GM19372 (cell line): ENCODE measurements around the gene SLC7A5.
"Not testable (repeated sequence)": the region's sequence is repeated elsewhere in the genome, so short reads cannot be mapped to it uniquely, and the experiment has no call there.

Experiments used
- ATAC-seq: cut with Tn5 transposase; IDR thresholded peaks from one replicate; pipeline ENCODE4 v1.9.1; 2021; ENCODE audit warnings: mild to moderate bottlenecking, low read depth, moderate library complexity; ENCODE audit not compliant: unreplicated experiment

SLC7A5 gene

DNA sequence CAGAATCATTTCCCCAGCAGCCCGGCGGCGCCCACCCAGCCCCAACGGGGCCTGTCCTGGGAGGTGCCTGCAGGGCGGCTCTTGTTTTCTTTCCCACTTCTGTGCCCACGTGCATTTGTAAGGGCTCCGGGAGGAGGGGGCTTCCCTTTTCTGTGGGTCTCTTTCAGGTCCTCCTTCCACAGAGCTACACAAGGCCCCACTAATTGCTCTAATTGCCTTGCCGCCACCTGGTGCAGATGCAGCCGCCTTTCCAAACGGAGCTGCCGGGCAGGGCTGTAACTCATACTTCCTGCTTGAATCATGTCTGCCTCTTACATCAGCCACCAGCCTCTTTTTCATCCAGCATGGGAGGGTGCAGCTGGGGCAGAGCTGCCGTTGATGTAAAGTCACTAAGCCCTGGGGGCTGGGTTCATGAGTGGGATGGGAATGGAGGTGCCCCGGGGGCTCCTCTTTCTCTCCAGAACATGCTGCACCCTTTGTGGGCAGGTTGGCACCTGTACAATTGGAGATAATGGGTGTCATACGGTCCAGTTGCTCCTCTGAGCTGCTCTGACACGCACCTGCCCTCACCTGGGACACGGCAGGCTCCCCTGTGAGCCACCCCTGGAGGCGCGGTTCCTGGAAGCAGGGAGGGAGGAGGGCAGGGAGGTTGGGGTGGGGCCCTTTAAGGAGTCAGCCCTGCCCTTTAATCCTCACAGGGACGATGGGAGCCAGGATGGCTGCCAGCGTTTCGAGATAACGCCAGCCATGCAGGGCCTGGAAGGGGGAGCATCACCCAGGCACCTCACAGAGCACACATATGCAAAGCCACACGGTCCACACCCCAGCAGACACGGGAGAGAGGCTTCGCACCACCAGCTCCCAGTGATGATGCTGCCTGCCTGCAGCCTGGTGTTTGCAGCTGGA lies 62.4 kb downstream of the SLC7A5 start:
- no peak for ATAC-seq

DNA sequence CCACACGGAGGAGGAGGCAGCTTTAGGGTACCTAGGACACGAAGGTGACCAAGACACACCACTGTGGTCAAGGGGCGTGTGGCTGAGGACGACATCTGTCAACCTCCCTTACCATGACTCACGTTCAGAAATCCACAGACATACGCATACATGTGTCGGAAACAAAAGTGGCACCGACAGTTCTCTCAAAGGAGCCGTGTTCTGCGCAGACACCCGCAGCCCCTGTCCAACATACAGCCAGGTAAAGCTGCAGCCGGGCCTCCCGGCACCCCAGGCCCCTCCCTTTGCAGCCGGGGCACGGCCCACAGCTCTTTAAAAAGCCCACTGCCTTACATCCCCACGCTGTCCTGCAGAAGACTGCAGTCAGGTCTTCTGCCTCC lies 63.1 kb downstream of the SLC7A5 start:
- no peak for ATAC-seq

DNA sequence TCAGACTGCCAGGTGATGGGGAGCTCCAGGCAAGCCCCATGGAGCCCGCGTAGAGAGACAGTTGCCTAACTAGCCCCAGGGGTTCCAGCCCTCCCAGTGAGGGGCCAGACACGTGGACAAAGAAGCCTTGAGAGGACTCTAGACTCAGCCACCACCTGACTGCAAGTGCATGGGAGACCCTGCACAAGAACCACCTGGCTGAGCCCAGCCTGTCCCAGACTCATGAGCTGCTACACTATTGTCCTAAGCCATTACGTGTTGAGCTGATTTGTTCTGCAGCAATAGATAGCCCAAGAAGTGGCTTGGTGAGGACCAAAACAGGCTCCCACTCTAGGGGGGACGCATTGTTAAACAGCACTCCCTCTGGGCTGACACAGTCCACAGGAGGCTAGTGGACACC lies 65.9 kb downstream of the SLC7A5 start:
- ATAC-seq, result no peak

DNA sequence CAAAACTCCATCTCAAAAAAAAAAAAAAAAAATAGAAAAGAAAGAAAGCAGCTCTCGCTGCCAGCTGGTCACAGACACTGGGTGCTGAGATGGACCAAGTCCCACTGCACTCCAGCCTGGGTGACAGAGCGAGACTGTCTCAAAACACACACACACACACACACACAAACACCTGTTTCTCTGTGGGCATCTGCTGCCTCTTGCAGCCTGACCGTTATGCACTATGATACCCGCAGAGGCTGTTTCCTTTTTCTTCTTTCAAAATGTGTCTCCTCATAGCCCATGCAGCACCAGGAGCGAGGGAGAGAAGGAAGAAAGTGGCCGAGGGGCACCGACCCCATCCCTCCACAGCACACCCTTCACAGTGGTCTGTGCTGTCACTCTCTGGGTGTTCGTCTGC lies 66.6 kb downstream of the SLC7A5 start:
- ATAC-seq, result no peak

DNA sequence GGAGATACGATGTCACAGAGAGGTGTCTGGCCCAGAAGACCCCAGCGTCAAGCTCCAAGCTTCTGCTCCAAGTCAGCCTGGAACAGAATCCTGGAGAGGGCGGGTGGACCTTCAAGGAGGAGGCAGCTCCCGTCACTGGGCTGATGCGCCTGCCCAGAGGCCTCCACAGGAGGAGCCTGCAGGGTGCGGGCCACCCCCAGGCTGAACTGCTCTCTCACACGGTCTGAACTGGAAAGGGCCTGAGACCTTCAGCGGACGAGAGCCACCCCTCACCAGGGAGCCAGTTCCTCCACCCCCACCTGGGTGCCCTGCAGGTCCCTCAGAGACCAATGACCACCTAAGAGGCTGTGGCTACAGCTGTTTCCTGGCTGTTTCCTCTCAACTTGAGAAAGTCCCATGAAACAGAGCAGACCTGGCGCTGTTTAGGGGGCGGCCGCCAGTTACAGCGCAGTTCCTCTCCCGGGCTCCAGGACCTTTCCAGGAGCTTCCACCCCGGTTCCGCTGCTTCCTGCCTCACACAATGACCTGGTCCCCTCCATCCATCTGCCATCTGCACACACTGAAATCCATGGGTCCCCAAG lies 67.5 kb downstream of the SLC7A5 start:
- no peak for ATAC-seq

DNA sequence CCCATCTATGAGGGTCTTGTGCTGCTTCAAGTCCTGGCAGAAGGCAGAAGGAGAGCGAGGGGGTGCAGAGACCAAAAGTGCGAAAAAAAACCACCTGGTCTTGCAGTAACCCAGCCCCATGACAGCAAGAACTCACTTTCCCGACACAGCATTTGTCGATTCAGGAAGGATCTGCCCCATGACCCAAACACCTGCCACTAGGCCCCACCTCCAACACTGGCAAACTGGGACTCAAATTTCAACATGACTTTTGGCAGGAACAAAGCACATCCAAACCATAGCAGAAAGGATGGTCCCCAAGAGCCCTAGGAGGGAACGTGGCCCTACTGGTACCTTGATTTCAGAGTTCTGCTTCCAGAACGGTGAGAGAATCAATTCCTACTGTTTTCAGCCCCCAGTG lies 68.8 kb downstream of the SLC7A5 start:
- no peak for ATAC-seq

DNA sequence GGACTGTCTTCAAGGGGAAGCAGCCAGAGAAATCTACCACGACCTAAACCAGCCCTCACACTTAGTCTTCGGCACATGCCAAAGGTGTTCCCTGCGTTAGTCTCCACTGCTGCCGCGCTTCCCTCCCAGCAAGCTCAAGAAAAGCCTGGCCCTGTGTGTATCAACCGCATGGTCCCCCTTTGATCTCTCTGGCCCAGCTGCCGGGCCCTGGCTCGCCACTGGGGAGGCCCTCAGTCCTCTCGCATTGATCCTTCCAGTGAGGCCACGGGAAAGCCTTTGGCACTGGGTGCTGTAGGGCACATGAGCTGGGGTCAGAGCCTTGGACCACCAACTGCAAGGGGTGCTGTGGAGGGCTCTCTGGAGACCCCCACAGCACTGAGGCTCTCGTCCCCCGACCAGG lies 74.0 kb downstream of the SLC7A5 start:
- no peak for ATAC-seq

DNA sequence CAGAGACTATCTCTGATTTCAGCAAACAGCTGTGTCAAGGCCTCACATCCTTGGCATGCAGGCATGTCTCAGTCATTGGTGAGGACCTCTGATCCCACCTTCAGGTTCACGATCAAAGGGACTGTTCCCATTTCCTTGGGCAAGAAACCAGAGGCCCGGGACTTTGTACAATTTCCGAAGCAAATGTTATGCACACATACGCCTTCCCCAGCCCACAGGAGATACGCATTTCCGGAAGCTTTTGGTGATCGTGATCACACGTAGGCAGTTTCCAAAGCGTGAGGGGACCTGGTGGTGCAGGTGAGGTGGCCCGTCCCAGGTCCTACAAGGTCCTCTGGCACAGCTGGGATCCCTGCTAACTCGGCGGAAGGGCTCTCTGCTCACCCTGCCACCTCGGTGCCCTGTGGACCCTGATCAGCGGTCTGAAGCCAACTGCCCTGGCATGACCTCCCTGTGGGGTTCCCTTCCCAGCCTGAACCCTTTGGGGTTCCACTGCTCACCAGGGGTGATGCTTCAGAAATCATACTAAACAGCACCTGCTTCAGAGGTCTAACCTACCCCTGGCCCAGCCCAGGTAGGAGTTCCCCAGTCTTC lies 74.7 kb downstream of the SLC7A5 start:
- ATAC-seq, result no peak

DNA sequence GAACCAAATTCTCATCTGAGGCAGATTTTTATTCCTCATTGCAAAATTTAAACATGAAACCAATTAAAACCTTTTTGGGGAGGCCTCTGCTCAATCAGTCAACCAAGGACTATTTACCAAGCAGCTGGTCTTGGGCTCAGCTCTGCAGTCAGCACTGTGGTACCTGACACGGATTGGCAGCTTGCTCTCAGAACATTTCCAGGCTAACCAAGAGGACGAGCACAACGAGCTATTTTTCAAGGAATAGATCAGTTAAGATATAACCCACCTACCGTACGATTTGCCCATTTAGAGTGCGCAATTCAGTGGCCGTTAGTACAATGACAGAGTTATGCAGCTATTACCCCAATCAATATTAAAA lies 77.1 kb downstream of the SLC7A5 start:
- ATAC-seq, result no peak

DNA sequence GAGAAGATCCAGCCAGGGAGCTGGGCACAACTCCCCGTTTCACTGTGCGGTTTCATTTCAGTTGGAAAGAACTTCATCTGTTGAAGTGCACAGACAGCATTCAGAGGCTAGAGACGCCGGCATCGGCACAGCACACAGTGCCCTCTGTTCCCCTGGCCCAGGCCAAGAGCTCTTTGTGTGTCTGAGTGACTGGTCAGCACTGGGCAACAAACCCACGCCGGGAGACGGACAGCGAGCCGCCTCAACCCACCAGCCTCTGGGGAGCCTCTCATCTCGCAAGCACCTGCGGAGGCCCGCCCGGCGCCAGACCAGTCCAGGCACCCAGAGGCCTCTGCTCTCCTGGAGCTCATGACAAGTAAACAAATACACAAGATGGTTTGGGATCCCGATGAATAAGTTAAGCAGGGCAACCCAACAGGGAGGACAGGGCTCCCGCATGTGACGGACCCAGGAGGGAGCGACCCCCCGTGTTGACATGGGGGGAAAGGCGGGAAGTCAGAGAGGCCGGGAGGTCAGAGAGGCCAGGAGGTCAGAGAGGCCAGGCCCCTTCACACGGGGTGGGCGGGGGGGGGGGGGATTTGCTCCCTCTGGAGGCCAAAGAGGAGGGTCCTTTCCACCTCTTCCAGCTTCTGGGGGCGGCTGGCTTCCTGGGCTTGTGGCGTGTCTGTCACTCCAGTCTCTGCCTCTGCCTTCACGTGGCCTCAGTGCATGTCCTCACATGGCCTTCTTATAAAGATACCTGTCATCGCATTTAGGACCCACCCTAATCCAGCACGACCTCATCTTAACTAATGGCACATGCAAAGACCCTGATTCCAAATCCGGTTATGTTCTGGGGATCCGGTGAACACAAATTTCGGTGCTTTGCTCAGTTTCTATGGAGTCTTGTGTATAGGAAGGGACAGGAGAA lies 77.8 kb downstream of the SLC7A5 start:
- no peak for ATAC-seq

DNA sequence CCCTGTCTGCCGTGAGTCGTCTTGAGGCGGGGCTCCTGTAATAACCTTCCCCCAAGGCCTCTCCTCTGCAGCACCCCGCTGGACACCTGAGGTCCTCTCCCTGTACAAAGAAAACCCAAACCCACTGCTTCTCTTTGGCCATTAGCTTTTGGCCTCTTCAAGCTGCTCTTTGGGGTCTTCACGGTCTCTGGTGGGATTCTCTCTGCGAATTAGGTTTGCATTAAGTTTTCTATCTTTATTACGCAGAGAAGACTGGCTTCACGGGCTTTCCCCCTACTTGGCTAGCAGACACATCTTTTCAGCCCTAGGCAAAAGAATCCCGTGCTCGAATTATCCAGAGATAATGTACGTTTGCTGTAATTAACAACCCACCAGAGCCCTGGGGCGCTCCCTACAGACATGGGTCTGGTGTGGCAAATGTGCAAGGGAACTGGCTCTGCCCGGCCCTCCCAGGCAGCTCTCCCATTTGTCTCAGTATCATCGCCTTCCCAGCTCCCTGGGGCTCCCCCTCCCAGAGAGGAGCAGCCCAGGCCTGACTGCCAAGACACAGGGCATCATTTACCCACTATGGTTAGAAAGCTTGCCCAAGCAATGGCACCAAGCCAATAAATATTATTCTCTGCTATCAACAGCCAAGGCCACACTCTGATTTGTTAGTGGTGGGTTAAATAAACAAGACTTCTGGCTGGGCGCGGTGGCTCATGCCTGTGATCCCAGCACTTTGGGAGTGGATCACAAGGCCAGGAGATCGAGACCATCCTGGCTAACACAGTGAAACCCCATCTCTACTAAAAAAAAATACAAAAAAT lies 78.8 kb downstream of the SLC7A5 start:
- ATAC-seq, result no peak

DNA sequence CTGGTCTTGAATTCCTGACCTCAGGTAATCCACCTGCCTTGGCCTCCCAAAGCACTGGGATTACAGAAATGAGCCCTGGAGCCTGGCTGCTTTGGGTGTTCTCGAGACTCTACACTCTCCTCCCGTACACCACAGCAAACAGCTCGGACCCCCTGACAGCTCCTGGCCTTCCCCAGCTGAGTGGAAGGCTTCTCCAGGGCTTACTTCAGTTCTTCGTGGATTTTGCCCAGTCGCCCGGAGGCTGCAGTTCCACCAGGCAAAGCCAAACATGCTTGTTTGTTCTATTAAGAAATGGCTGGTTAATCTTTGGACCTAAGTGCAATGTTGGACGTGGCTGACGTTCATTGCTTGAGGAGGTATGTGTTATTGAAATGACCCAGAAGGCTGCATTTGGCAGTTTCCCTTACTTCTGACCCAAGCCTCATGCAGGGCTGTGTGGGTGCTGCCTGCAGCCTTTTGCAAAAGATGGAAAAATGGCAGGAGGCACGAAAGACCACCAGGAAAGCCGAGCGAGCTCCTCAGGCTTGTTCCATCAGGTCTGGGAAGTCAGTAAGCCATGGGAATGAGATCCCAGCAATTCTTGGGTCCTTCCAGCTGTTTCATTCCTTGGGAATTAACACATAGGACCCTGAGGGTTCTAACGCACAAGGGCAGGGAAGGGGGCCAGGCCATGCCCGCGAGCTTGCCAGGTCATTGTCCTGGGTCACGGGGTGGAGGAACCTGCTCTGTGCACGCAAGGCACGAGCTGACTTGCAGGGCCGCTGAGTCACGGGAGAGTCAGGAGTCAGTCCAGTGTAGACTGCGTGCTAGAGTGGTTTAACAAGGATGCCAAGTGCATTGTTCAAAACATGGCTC lies 79.6 kb downstream of the SLC7A5 start:
- no peak for ATAC-seq

DNA sequence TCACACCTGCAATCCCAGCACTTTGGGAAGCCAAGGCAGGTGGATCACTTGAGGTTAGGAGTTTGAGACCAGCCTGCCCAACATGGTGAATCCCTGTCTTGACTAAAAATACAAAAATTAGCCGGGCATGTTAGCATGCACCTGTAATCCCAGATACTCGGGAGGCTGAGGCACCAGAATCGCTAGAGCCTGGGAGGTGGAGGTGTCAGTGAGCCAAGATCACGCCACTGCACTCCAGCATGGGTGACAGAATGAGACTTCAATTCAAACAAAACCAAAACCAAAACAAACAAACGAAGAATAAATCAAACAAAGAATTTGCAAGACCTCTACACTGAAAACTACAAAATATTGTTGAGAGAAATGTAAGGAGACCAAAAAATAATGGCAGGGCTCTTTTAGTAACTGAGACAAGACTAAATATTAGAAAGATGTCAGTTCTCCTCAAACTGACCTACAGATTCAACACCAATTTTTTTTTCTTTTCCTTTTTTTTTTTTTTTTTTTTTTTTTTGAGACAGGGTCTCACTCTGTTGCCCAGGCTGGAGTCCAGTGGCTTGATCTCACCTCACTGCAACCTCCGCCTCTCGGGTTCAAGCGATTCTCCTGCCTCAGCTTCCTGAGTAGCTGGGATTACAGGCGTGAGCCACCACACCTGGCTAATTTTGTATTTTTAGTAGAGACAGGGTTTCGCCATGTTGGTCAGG lies 80.4 kb downstream of the SLC7A5 start:
- ATAC-seq, result not testable (repeated sequence)

DNA sequence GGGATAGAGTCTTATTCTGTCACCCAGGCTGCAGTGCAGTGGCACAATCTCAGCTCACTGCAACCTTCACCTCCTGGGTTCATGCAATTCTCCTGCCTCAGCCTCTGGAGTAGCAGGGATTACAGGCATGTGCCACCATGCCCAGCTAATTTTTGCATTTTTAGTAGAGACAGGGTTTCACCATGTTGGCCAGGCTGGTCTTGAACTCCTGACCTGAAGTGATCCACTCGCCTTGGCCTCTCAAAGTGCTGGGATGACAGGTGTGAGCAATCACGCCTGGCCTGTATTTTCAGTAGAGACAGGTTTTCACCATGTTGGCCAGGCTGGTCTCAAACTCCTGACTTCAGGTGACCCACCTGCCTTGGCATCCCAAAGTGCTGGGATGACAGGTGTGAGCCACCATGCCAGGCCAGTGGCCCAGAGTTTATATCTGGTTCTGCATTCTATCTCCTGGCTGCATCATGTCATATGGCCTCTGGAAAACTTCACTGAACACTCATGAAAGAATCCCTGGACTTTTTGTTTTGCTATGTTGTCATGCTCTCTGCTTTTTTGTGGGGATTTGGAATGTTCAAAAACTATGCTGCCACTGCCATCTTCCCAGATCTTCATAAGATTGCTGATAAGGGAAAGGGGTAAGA lies 81.7 kb downstream of the SLC7A5 start:
- ATAC-seq, result not testable (repeated sequence)

DNA sequence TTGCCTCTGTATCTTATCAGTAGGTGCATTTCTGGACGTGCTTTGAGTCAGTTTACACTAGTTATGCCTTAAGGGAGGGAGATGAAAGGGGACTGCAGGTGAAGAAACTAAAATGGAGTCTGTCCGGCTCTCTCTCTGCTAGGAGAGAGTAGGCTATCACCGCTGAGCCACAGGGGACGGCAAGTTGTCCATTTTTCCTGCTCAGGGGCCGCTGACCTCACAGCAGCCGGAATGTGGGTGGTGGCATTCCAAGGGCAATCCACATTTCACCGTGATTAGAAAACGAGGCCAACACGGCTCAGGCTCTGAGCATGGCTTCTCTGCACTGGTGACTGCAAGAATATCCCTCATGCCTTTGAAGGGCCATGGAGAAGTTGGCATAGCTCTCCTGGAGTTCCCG lies 84.5 kb downstream of the SLC7A5 start:
- ATAC-seq, result no peak

DNA sequence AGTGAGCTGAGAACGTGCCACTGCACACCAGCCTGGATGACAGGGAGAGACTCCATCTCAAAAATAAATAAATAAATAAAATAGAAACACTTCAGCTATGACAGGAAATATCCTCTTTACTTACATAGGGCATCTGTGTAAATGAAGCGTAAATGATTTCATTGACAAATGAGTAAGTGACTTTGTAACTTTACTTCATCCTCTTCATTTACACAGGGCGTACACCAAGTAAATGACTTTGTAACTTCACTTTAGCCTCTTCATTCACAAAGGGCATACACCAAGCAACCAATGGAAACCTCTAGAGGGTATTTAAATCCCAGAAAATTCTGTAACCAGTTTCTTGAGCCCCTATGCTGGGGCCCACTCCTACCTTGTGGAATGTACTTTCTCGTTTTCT lies 87.3 kb downstream of the SLC7A5 start:
- ATAC-seq, result no peak

DNA sequence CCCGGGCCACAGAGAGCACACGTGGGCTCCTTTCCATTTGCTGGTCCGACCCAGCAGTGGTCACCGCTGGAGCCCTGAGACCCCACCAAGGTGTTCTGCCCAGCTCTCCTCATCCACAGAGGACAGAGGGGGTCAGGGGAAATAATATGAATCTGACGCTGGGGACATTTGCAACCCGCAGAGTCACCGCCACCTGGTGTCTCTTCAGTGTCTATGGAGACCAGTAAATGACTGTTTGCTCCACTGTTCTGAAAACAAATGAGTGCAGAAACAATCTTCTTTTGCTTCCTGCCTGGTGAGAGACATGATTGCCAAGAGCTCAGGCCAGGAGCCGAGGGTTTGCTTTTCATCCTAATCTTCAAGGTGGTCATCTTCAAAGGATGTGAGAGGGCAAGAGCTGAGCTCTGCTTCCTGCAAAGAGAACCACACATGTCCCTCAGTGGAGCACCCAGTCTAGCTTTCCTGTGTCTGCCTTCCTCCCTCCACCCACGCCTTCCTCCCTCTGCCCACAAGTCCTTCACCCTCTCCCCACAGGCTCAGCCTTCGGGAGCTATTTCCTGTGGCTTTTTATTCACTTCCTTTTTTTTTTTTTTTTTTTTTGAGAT lies 88.8 kb downstream of the SLC7A5 start:
- ATAC-seq, result no peak
